ENCODE data around the gene PIGU. TPM values are rescaled to one million over a fixed set of nuclear protein-coding genes. Genes with fewer than 3 reads are reported as not detected.
A peak's percentile ranks its signal among the peaks of the same experiment; 100 is the strongest.
"Not testable (repeated sequence)": the region's sequence is repeated elsewhere in the genome, so short reads cannot be mapped to it uniquely, and the experiment has no call there.

PIGU gene
- total RNA-seq, 2 experiments from 2014 or later = 21.1 to 28.2 TPM

DNA sequence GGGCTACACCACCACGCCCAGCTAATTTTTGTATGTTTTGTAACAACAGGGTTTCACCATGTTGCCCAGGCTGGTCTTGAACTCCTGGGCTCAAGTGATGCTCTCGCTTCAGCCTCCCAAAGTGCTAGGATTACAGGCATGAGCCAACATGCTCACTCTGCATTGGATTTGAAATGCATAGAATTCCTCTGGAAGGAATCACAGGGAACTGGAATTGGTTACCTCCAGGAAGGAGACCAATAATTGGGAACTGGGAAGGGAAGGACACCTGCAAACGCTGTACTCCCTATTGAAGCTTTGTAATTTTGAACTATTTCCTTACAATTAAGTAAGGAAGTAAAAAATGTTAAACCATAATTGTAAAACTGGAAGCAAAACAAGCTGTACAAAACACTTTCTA is 14.9 kb upstream of the PIGU start:
- Mint-ChIP-seq H3K27ac (no peak overlapping the region), H3K9me3 (ENCODE audit: low read depth) (no peaks in the 10 kb centered on the region), H3K4me3 (no peak overlapping the region), H3K27me3 (no peaks in the 10 kb centered on the region), H3K4me1 (no peaks in the 10 kb centered on the region), H3K36me3 (ENCODE audit: low read depth) (no peaks in the 10 kb centered on the region)
- DNase-seq (no peak), ATAC-seq (no peak)
- intact Hi-C loops (cut with DNase I, micrococcal nuclease) = no loop called here
- ChIA-PET POLR2A (no interaction called here), CTCF (no interaction called here)

DNA sequence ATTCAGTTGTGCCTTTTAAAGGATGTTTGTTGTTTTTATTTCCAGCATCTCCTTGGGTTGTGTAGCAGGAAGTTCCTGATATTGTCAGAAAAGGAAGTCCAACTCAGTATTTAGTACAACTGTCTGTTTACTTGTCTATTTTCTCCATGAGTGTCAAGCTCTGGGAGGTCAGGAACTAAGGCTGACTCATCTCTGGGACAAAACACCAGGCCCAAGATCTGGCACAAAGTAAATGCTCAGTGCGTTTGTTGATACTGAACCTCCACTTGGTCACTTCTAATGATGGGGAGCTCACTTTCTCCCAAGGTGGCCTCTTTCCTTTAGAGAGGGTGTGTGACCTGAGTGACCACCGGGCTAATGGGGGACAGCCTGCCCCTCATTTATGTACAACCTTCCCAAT is 12.6 kb upstream of the PIGU start:
- Mint-ChIP-seq H3K4me1 (no peaks in the 10 kb centered on the region), H3K36me3 (ENCODE audit: low read depth) (no peaks in the 10 kb centered on the region), H3K27ac (no peak overlapping the region), H3K4me3 (no peak overlapping the region), H3K9me3 (ENCODE audit: low read depth) (no peaks in the 10 kb centered on the region), H3K27me3 (no peaks in the 10 kb centered on the region)
- ATAC-seq (no peak), DNase-seq (no peak)
- CTCF ChIA-PET = interaction anchor here (0.8 to 1.7 kb wide), 6 partner anchors 12 to 27 kb away, joined by 3 to 5 read pairs (median 4); no protein-coding TSS in a partner anchor
- intact Hi-C loops (cut with DNase I, micrococcal nuclease) = no loop called here
- POLR2A ChIA-PET = no interaction called here

DNA sequence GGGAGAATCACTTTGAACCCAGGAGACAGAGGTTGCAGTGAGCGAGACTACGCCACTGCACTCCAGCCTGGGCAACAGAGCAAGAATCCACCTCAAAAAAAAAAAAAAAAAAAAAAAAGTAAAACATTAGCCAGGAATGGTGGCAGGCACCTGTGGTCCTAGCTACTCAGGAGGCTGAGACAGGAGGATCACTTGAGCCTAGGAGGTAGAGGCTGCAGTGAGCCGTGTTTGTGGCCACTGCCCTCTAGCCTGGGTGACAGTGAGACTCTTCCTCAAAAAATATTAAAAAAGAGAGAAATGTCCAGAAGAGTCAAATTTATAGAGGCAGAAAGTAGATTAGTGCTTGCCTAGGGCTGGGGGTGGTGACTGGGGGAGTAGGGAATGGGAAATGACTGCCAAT is 6.8 kb upstream of the PIGU start:
- Mint-ChIP-seq H3K4me1 (peaks cover 12% of the 10 kb centered on the region), H3K36me3 (ENCODE audit: low read depth) (no peaks in the 10 kb centered on the region), H3K4me3 (no peak overlapping the region), H3K27ac (no peak overlapping the region), H3K9me3 (ENCODE audit: low read depth) (no peaks in the 10 kb centered on the region), H3K27me3 (no peaks in the 10 kb centered on the region)
- POLR2A ChIA-PET = no interaction called here
- CTCF ChIA-PET = interaction anchor here (1.2 kb wide), 1 partner anchor 763 kb away, joined by 3 read pairs; no protein-coding TSS in a partner anchor
- ATAC-seq (no peak), DNase-seq (no peak)
- intact Hi-C loops (cut with DNase I, micrococcal nuclease) = no loop called here

DNA sequence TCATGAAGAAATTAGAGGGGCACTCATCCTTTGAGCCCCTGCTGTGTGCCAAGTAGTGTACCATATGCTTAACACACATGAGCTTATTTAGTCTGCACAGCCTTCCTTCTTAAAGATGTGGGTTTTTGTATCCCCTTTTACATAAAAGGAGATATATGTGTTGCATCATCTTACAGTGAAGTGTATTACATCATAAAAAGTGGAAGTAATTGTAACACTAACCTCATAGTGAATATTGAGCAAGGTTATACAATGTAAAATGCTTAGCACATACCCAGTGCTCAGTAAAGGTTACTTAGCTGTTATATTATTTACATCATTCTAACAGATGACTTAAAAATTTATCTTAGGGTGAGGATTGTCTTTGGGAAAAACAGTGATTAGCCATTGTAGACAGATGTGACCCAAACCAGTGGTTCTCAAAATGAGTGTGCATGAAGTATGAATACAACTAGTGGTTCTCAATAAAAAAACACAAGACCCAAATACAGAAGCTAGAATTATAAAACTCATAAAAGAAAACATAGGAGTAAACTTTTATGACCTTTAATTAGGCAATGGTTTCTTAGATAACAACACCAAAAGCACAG is 3.8 kb upstream of the PIGU start:
- CTCF ChIA-PET = interaction anchor here (0.6 kb wide), 1 partner anchor 31 kb away, joined by 4 read pairs; no protein-coding TSS in a partner anchor
- POLR2A ChIA-PET = interaction anchor here (0.8 kb wide), 1 partner anchor 421 kb away, joined by 4 read pairs; no protein-coding TSS in a partner anchor
- intact Hi-C loops (cut with DNase I, micrococcal nuclease) = no loop called here
- Mint-ChIP-seq H3K27ac (peak overlapping the region; percentile 65), H3K36me3 (ENCODE audit: low read depth) (peaks cover 1% of the 10 kb centered on the region), H3K9me3 (ENCODE audit: low read depth) (no peaks in the 10 kb centered on the region), H3K4me3 (no peak overlapping the region), H3K4me1 (peaks cover 23% of the 10 kb centered on the region), H3K27me3 (no peaks in the 10 kb centered on the region)
- DNase-seq (no peak), ATAC-seq (no peak)

DNA sequence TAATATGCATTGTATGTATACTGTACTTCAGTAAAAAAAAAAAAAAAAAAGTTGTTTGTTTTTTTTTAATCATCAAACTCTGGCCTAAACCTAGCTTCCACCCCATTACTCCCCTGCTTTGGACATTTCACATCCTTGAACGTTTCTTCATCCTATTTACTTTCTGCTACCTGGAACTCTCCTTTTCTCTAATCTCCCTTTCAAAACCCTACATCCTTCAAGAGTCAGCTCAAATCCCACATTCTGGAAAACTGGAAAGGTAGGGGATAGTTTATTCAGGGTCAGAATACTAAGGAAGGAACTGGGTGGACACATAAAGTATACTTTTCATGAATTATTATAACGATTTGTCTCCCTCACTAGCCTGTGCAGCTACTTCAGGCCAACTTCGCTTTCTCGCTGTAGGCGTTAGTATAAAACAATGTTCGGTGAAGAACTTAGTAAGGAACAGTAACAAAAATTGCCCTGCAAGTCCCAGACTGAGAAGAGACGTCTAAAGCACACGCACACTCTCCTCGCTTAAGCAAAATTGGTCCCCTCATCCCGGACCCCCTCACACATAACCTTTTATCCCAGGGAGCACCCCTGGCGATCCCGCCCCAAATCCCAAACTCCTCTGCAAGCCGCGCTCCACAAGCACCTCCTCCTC is 775 bp downstream of the PIGU start:
- Mint-ChIP-seq H3K9me3 (ENCODE audit: low read depth) (no peaks in the 10 kb centered on the region), H3K4me3 (peak overlapping the region; percentile 97), H3K27ac (peak overlapping the region; percentile 96), H3K4me1 (peaks cover 34% of the 10 kb centered on the region), H3K36me3 (ENCODE audit: low read depth) (peaks cover 4% of the 10 kb centered on the region), H3K27me3 (no peaks in the 10 kb centered on the region)
- CTCF ChIA-PET = interaction anchor here (0.6 to 1.1 kb wide), 2 partner anchors 21 to 564 kb away, joined by 3 read pairs; partner anchors contain the start of gene EIF2S2
- no peak for ATAC-seq
- intact Hi-C loops (cut with DNase I, micrococcal nuclease) = loop anchor here in 1 of 2 experiments (2.0 kb wide), 2 partner anchors 417 to 779 kb away; partner anchors contain the start of genes CEP250 and TRPC4AP
- POLR2A ChIA-PET = interaction anchor here (0.6 to 0.7 kb wide), 3 partner anchors 32 to 118 kb away, joined by 3 to 8 read pairs (median 3); partner anchors contain the start of gene MAP1LC3A
- DNase-seq = no peak

DNA sequence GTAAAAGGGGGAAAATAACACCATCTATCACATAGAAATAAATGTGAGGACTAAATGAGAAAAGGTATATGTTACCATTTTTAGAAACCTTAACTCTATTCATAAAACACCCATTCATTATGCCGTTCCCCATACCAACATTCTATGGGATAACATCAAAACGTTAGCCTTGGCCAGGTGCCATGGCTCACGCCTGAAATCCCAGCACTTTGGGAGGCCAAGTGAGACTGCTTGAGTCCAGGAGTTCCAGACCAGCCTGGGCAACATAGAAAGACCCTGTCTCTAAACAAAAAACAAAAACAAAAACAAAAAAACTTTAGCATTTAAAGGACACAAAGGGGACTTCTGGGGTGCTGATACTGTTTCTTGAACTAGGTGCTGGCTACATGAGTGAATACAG is 1.3 kb downstream of the PIGU start:
- H3K9me3 Mint-ChIP-seq (ENCODE audit: low read depth) = no peaks in the 10 kb centered on the region
- H3K4me3 Mint-ChIP-seq = peak overlapping the region; percentile 97
- ChIA-PET POLR2A (interaction anchor here (0.6 to 0.7 kb wide), 3 partner anchors 31 to 117 kb away, joined by 3 to 8 read pairs (median 3); partner anchors contain the start of gene MAP1LC3A), CTCF (interaction anchor here (0.6 to 1.1 kb wide), 2 partner anchors 22 to 563 kb away, joined by 3 read pairs; partner anchors contain the start of gene EIF2S2)
- ATAC-seq = no peak
- DNase-seq = no peak
- H3K36me3 Mint-ChIP-seq (ENCODE audit: low read depth) = peaks cover 4% of the 10 kb centered on the region
- H3K4me1 Mint-ChIP-seq = peaks cover 29% of the 10 kb centered on the region
- intact Hi-C loops (cut with DNase I, micrococcal nuclease) = no loop called here
- no peak overlapping the region for H3K27ac Mint-ChIP-seq
- no peaks in the 10 kb centered on the region for H3K27me3 Mint-ChIP-seq

DNA sequence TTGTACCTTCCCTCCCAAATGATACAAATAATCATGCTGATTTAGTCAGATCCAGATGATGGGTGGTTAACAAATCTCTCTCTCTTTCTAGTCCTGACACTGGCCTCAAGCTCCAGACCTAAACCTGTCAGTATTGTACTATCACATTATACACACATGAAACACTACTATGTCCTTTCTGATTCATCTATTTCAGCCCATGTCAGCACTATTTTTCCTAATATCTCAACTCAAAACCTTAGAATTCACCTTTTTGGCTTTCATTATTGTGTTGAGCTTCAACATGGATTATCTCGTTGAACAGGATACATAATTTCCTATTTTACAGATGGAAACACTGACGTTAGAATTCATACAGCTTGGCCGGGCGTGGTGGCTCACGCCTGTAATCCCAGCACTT is 3.5 kb downstream of the PIGU start:
- DNase-seq = no peak
- ChIA-PET POLR2A (no interaction called here), CTCF (interaction anchor here (0.6 to 1.3 kb wide), 5 partner anchors 16 to 566 kb away, joined by 3 to 5 read pairs (median 3); no protein-coding TSS in a partner anchor)
- Mint-ChIP-seq H3K27ac (no peak overlapping the region), H3K4me1 (peaks cover 21% of the 10 kb centered on the region), H3K9me3 (ENCODE audit: low read depth) (no peaks in the 10 kb centered on the region), H3K4me3 (no peak overlapping the region), H3K36me3 (ENCODE audit: low read depth) (peaks cover 9% of the 10 kb centered on the region), H3K27me3 (no peaks in the 10 kb centered on the region)
- ATAC-seq = no peak
- intact Hi-C loops (cut with DNase I, micrococcal nuclease) = no loop called here

DNA sequence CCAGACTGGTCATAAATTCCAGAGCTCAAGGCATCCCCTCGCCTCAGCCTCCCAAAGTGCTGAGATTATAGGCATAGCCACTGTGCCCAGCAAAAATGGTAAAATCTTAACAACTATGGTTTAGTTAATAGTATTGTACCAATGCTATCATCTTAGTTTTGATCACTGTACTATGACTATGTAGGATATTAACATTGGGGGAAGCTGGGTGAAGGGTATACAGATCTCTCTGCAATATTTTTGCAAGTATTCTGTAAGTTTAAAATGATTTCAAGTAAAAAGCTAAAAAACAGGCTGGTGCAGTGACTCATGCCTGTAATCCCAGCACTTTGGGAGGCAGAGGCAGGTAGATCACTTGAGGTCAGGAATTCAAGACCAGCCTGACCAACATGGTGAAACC is 7.8 kb downstream of the PIGU start:
- intact Hi-C loops (cut with DNase I, micrococcal nuclease) = no loop called here
- H3K9me3 Mint-ChIP-seq (ENCODE audit: low read depth) = no peaks in the 10 kb centered on the region
- no peaks in the 10 kb centered on the region for H3K27me3 Mint-ChIP-seq
- peaks cover 8% of the 10 kb centered on the region for H3K36me3 Mint-ChIP-seq (ENCODE audit: low read depth)
- no peak overlapping the region for H3K27ac Mint-ChIP-seq
- no peak for ATAC-seq
- ChIA-PET CTCF (interaction anchor here (0.8 kb wide), 1 partner anchor 72 kb away, joined by 3 read pairs; no protein-coding TSS in a partner anchor), POLR2A (interaction anchor here (0.7 kb wide), 1 partner anchor 68 kb away, joined by 3 read pairs; no protein-coding TSS in a partner anchor)
- H3K4me3 Mint-ChIP-seq = no peak overlapping the region
- peaks cover 6% of the 10 kb centered on the region for H3K4me1 Mint-ChIP-seq
- no peak for DNase-seq

DNA sequence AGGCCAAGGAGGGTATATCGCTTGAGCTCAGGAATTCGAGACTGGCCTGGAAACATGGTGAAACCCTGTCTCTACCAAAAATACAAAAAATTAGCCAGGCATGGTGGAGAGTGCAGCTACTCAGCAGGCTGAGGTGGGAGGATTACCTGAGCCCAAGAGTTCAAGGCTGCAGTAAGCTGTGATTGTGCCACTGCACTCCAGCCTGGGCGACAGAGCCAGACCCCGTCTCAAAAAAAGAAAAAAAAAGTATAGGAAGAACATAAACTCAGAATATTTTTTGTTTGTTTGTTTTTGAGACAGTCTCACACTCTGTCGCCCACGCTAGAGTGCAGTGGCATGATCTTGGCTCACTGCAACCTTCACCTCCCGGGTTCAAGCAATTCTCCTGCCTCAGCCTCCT is 12.1 kb downstream of the PIGU start:
- CTCF ChIA-PET; POLR2A ChIA-PET; H3K9me3 Mint-ChIP-seq (ENCODE audit: low read depth): not testable (repeated sequence)

DNA sequence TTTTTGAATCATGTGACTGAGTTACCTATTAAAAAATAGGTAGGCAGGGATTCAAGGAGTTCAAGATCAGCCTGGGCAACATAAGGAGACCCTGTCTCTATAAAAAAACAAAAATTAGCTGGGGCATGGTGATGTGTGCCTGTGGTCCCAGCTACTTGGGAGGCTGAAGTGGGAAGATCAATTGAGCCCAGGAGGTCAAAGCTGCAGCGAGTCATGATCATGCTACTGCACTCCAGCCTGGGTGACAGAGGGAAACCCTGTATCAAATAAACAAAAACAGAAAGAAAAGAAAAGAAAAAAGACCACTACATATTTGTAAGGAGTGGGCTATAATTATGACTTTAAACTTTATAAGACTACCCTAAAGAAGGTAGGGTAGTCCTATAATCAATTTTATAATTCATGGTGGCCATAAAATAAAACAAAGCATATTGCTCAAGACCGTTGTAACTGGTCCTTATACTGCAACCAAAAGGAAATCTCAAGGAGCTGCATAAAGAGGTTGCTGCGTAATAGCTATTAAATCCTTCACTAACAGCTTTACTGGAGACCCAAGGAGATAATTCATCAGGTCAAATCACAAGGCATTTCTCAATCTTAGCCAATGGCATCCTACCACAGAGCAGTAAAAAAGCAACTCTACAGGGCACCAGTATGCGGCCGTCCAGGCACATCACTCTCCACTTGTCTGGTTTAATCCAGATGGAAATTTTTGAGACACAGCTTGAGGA is 13.5 kb downstream of the PIGU start:
- Mint-ChIP-seq H3K27me3 (no peaks in the 10 kb centered on the region), H3K36me3 (ENCODE audit: low read depth) (no peaks in the 10 kb centered on the region), H3K4me1 (peaks cover 9% of the 10 kb centered on the region), H3K4me3 (no peak overlapping the region), H3K9me3 (ENCODE audit: low read depth) (no peaks in the 10 kb centered on the region), H3K27ac (no peak overlapping the region)
- POLR2A ChIA-PET = no interaction called here
- DNase-seq = no peak
- CTCF ChIA-PET = interaction anchor here (1.2 kb wide), 1 partner anchor 107 kb away, joined by 4 read pairs; no protein-coding TSS in a partner anchor
- intact Hi-C loops (cut with DNase I, micrococcal nuclease) = no loop called here
- ATAC-seq = no peak

More for the DNA sequence above, 12.1 kb downstream of the PIGU start:
- DNase-seq; H3K36me3 Mint-ChIP-seq (ENCODE audit: low read depth); H3K4me3 Mint-ChIP-seq; intact Hi-C loops (cut with DNase I, micrococcal nuclease); H3K27ac Mint-ChIP-seq; H3K27me3 Mint-ChIP-seq; H3K4me1 Mint-ChIP-seq; ATAC-seq: not testable (repeated sequence)

DNA sequence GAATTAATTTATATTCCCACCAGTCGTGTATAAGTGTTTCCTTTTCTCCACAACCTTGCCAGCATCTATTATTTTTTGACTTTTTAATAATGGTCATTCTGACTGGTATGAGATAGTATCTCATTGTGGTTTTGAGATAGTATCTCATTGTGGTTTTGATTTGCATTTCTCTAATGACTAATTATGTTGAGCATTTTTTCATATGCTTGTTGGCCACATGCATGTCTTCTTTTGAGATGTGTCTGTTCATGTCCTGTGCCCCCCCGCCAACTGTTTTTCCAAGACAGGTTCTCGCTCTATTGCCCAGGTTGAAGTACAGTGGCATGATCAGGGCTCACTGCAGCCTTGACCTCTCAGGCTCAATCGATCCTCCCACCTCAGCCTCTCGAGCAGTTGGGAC is 15.1 kb downstream of the PIGU start:
- H3K27me3 Mint-ChIP-seq; H3K36me3 Mint-ChIP-seq (ENCODE audit: low read depth); intact Hi-C loops (cut with DNase I, micrococcal nuclease); H3K27ac Mint-ChIP-seq; H3K9me3 Mint-ChIP-seq (ENCODE audit: low read depth); POLR2A ChIA-PET; H3K4me1 Mint-ChIP-seq; H3K4me3 Mint-ChIP-seq: not testable (repeated sequence)
- ATAC-seq (peak; percentile 16), DNase-seq (peak; percentile 22)
- CTCF ChIA-PET = interaction anchor here (1.1 kb wide), 1 partner anchor 349 kb away, joined by 3 read pairs; no protein-coding TSS in a partner anchor

Data from activated CD4-positive, alpha-beta T cell treated with anti-CD3 and anti-CD28 coated beads for 36 hours (primary cell).